ENCODE results near the gene CENPE.
"Not testable (repeated sequence)": the region's sequence is repeated elsewhere in the genome, so short reads cannot be mapped to it uniquely, and the experiment has no call there.

The CENPE gene
- 5.1 to 12.6 (median 8.8) reads per million in 4 experiments for total RNA-seq

- peak; percentile 76 for DNase-seq
Observed at GRCh38 chr4:103198111-103198765, at the start of gene CENPE. CENPE (minus strand) TSS chr4:103198343; CDS start chr4:103198319, 24 bp downstream.

DNA sequence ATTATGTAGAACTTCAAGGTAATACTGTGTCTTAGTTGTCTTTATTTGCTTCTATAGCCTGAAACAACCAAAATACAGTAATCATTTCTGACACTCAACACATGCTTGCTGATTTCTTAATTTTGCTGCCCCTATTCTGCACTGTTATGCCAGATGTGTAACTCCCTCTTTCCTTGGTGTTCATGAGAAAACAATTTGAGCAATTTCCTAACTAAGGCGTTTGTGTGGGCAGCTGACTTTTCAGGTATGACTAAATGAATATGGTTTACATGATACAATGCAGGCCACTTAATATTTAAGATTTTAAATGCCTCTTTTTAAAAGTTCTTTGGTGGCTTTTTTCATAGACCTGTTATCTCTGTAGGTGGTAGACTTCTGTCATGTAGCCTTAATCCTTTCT is 46.1 kb upstream of the CENPE start:
- DNase-seq: no peak

DNA sequence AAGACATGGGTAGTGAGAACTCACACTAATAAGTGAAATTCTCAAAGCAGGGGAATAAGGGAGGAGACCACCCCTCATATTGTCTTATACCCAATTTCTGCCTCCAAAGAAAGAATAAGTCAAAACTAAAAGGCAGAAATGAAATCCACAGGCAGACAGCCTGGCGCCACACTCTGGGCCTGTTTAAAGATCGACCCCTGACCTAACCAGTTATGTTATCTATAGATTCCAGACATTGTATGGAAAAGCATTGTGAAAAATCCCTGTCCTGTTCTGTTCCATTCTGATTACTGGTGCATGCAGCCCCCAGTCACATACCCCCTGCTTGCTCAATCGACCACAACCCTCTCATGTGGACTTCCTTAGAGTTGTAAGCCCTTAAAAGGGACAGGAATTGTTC is 32.8 kb upstream of the CENPE start:
- DNase-seq: not testable (repeated sequence)

DNA sequence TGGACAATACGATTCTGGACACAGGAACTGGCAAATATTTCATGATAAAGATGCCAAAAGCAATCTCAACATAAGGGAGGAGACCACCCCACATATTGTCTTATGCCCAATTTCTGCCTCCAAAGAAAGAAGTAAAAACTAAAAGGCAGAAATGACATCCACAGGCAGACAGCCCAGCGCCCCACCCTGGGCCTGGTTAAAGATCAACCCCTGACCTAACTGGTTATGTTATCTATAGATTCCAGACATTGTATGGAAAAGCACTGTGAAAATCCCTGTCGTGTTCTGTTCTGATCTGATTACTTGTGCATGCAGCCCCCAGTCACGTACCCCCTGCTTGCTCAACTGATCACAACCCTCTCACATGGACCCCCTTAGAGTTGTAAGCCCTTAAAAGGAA is 25.4 kb upstream of the CENPE start:
- DNase-seq: not testable (repeated sequence)

DNA sequence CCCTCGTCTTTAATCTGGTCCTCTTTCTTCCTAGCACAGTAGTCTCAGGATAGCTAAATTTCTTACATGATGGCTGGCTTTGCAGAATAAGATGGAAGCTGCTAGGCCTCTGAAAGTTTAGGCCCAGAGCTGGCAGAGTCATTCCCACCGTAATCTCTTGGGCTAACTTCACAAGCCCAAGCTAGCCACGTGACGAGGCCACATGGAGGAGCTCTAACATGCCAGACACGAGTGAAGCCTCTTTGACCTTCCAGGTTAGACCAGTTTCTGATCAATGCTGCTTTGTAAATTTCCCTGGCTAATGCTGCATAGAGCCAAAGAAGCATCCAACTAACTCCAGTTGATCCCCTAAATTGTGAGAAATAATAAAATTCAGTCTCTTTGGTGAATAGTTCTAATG is 9.5 kb upstream of the CENPE start:
- DNase-seq: no peak

GRCh38 chr4:103204111-103204510 is 6.0 kb upstream of the CENPE start:
- no peak for DNase-seq

DNA sequence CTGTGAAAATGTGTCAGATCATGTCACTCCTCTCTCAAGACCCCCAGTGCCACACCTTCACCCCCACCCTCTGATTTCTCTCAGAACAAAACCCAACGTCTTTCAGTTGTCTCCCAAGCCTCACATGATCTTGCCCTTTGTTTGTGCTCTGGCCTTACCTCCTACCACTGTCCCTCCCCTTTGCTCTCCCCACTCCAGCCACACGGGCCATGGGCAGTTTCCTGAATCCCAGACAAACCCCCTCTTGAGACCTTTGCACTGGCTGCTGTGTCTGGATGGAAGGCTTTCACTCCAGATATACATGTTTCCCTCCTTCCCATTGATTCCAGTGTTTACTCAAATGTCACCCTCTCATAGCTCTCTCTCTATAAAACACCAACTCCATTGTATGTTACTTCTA is 3.6 kb upstream of the CENPE start:
- DNase-seq: no peak

- DNase-seq: no peak
Observed at GRCh38 chr4:103201253-103201652, 3.1 kb upstream of the CENPE start.

GRCh38 chr4:103199009-103199408 is 866 bp upstream of the CENPE start:
- no peak for DNase-seq

GRCh38 chr4:103197765-103198110 is 405 bp downstream of the CENPE start:
- DNase-seq: no peak

GRCh38 chr4:103193457-103193856 is 4.7 kb downstream of the CENPE start:
- DNase-seq: no peak

DNA sequence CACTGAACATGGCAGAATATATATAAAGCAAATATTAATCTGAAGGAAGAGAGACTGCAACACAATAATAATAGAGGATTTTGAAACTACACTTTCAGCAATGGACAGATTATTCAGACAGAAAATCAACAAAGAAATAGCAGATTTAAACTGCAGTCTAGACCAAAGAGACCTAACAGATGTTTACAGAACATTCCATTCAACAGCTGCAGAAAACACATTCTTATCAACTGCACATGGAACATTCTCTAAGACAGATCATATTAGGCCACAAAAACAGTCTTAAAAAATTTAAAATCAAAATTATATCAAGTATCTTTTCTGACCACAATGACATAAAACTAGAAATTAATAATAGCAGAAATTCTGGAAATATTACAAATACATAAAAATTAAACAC is 27.1 kb downstream of the CENPE start:
- DNase-seq: no peak

DNA sequence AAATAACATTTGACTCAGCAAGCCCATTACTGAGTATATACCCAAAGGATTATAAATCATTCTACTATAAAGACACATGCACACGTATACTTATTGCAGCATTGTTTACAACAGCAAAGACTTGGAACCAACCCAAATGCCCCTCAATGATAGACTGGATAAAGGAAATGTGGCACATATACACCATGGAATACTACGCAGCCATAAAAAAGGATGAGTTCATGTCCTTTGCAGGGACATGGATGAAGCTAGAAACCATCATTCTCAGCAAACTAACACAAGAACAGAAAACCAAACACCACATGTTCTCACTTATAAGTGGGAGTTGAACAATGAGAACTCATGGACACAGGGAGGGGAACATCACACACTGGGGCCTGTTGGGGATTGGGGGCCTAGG is 28.4 kb downstream of the CENPE start:
- not testable (repeated sequence) for DNase-seq

- DNase-seq: no peak
Observed at GRCh38 chr4:103168993-103169392, 29.1 kb downstream of the CENPE start.

- no peak for DNase-seq
Observed at GRCh38 chr4:103162176-103162575, 36.0 kb downstream of the CENPE start.

GRCh38 chr4:103158760-103159159 is 39.4 kb downstream of the CENPE start:
- no peak for DNase-seq

DNA sequence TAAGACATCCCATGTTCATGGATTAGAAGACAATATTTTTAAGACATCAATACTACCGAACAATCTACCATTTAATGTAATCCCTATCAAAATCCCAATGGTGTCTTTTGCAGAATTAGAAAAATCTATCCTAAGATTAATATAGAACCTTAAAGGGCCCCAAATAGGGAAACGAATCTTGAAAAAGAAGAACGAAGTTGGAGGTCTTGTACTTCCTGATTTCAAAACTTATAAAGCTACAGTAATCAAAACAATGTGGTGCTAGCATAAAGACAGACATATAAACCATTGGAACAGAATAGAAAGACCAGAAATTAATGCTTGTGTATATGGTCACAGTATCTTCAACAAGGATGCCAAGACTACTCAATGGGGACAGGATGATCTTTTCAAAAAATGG is 42.0 kb downstream of the CENPE start:
- no peak for DNase-seq

GRCh38 chr4:103152381-103152780 is 45.8 kb downstream of the CENPE start:
- DNase-seq: no peak

GRCh38 chr4:103150677-103151076 is 47.5 kb downstream of the CENPE start:
- DNase-seq: no peak

DNA sequence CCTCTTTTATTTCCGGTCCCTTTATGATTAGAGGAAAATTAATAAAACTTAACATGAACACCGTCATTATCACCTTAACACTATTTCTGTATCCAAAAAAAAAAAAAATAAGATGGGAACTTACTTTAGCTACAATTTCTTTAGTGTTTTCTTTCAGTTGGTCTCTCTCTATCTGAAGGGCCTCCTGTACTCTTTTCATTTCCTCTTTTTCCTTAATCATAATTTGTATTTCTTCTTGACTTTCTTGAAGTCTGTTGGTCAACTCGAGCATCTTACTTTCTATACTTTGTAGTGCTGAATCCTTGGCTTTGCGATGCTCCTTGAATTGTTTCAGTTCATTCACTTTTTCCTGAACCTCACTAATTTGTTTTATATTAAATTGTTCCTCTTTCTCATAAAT is 53.2 kb downstream of the CENPE start:
- no peak for DNase-seq

DNA sequence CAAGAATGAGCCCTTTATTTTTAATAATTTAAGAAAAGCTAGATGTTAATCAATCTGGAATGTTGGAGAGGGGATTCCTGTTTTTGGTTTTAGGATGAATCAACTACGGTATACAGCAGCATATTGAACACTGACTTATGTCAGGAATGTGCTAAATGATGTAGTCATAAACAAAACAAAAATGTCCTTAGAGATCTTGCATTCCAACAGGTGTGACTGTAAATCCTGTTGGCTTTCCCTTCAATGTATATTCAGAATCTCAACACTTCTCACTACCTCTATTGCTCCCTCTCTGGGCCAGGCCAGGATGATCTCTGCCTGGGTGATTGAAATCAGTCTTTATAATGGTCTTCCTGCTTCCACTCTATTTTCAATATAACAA is 60.7 kb downstream of the CENPE start:
- no peak for DNase-seq

- no peak for DNase-seq
Observed at GRCh38 chr4:103136671-103137445, 61.3 kb downstream of the CENPE start.

DNA sequence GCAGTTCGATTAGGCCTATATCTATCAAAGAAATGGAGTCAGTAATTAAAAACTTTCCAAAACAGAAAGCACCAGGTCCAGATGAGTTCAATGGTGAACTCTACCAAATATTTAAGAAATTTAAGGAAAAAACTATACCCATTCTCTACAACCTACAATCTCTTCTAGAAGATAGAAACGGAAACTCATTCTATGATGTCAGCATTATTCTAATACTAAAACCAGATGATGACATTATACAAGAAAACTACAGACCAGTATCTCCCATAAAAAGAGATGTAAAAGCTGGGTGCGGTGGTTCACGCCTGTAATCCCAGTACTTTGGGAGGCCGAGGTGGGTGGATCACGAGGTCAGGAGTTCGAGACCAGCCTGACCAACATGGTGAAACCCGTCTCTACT is 69.0 kb downstream of the CENPE start:
- no peak for DNase-seq

- no peak for DNase-seq
Observed at GRCh38 chr4:103126126-103126525, 72.0 kb downstream of the CENPE start.

- DNase-seq: no peak
Observed at GRCh38 chr4:103123114-103123513, 75.0 kb downstream of the CENPE start.

All from effector CD8-positive, alpha-beta T cell (primary cell).